ENCODE measurements around the gene UNG.

GRCh38 chr12:109156586-109156985 is 59.2 kb downstream of the UNG start:
- TF ChIP-seq GATA2 (CRISPR knock-in tag; IDR thresholded peaks at IDR 0.05) = no peak
- no peak for TF ChIP-seq CTCF (IDR thresholded peaks at IDR 0.05)
- TF ChIP-seq MAX (IDR thresholded peaks at IDR 0.05; ENCODE audit: low read depth) = no peak
- TF ChIP-seq USF2 (IDR thresholded peaks at IDR 0.05; ENCODE audit: borderline replicate concordance, low read depth, low read length) = no peak

All from SK-N-SH (cell line).